RWPE2 (cell line): ENCODE data around the gene NOL4L.

Source experiments
- ATAC-seq: fragments of 200-7000 bp; cut with Tn5 transposase; 3 replicates; pipeline ENCODE4 v1.9.1; 2021; ENCODE audit warnings: low read depth
- DNase-seq: peaks from one replicate; pipeline ENCODE4 v3.0.0-alpha.2; 2020; ENCODE audit warnings: low spot score
- H3K27ac ChIP-seq: fragments of 450-650 bp; 2 replicates; pipeline ENCODE4 v1.5.1; 2017; ENCODE audit warnings: mild to moderate bottlenecking; ENCODE audit not compliant: poor library complexity, severe bottlenecking
- H3K27me3 ChIP-seq: fragments of 250-450 bp; sonication (Bioruptor Pico); 2 replicates; pipeline ENCODE4 v1.5.1; 2021; ENCODE audit warnings: mild to moderate bottlenecking, moderate library complexity; ENCODE audit not compliant: insufficient read depth, poor library complexity, severe bottlenecking
- H3K36me3 ChIP-seq: fragments of 250-450 bp; sonication (Bioruptor Pico); 2 replicates; pipeline ENCODE4 v1.5.1; 2020; ENCODE audit warnings: low read depth, mild to moderate bottlenecking, moderate library complexity
- H3K4me1 ChIP-seq: fragments of 250-450 bp; sonication (Bioruptor Pico); 2 replicates; pipeline ENCODE4 v1.5.1; 2021; ENCODE audit warnings: mild to moderate bottlenecking, moderate library complexity; ENCODE audit not compliant: insufficient read depth, poor library complexity, severe bottlenecking
- H3K4me3 ChIP-seq: fragments of 250-450 bp; sonication (Bioruptor Pico); 2 replicates; pipeline ENCODE4 v1.5.1; 2021; ENCODE audit warnings: mild to moderate bottlenecking, moderate library complexity; ENCODE audit not compliant: severe bottlenecking
- H3K9me3 ChIP-seq: fragments of 250-450 bp; sonication (Bioruptor Pico); 2 replicates; pipeline ENCODE4 v1.5.1; 2021; ENCODE audit warnings: mild to moderate bottlenecking, moderate library complexity; ENCODE audit not compliant: severe bottlenecking
- CTCF ChIP-seq: fragments of 450-650 bp; IDR thresholded peaks from one replicate; pipeline ENCODE4 v1.5.1; 2017; ENCODE audit warnings: mild to moderate bottlenecking, moderate library complexity; ENCODE audit not compliant: poor library complexity, severe bottlenecking

Gene NOL4L

GRCh38 chr20:32566379-32567374 is 18.5 kb downstream of the NOL4L start:
- ATAC-seq, result no peak
- TF ChIP-seq CTCF, result no peak
- no peak for DNase-seq
- Histone ChIP-seq H3K9me3 (no peaks in the 10 kb centered on the region), H3K36me3 (no peaks in the 10 kb centered on the region), H3K4me3 (no peak overlapping the region), H3K27ac (no peak overlapping the region), H3K27me3 (no peaks in the 10 kb centered on the region), H3K4me1 (no peaks in the 10 kb centered on the region)

DNA sequence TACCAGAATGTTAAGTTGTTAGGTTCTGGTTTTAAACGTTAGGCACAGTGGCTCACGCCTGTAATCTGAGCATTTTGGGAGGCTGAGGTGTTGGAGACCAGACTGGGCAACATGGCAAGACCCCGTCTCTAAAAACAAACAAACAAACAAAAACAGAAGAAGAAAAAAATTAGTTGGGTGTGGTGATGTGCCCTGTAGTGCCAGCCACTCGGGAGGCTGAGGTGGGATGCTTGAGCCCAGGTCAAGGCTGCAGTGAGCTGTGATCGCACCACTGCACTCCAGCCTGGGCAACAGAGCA is 19.4 kb downstream of the NOL4L start:
- H3K9me3 ChIP-seq, result no peaks in the 10 kb centered on the region
- H3K36me3 ChIP-seq, result no peaks in the 10 kb centered on the region
- TF ChIP-seq CTCF, result no peak
- ATAC-seq (no peak), DNase-seq (no peak)
- no peaks in the 10 kb centered on the region for H3K4me1 ChIP-seq
- H3K27ac ChIP-seq, result no peak overlapping the region
- H3K4me3 ChIP-seq, result no peak overlapping the region
- no peaks in the 10 kb centered on the region for H3K27me3 ChIP-seq

DNA sequence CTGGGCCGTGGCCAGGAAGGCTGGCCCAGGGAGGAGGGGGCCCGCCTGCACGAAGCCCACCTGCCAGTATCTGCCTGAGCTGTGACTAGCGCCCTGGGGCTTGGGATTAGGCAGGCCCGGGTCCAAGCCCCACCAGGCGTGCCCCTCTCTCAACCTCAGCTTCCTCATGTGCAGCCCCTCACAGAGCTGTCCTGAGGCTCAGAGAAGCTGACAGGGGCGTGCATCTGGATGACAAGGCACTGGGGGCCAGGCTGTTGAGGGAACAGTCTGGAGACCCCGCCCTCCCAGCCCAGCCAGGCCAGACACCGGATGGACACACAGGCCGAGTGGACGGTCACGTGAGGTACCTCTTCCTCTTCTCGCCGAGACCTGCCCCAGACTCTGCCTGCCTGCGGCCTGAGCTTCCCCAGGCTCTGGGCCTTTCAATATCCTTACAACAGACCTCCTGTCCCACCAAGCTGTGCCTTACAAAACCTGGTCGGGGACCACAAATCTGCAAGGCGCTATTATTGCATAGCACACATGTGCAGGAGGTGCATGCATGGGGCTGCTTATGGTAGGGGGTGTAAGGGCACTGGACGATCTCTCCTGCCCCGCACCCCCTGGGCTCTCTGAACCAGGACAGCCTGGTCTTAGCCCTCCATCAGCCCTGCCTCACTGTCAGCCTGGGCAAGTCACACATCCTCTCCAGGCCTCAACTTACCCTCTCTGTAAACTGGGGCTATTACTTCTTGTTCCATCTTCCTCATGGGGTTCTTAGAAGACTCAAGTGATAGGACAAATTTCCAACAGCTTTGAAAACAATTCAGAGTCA is 20.0 kb downstream of the NOL4L start:
- Histone ChIP-seq H3K9me3 (no peaks in the 10 kb centered on the region), H3K4me1 (no peaks in the 10 kb centered on the region), H3K27me3 (no peaks in the 10 kb centered on the region), H3K36me3 (no peaks in the 10 kb centered on the region), H3K4me3 (no peak overlapping the region), H3K27ac (no peak overlapping the region)
- no peak for TF ChIP-seq CTCF
- DNase-seq (peak; percentile 79), ATAC-seq (0 out of 3 replicates have a peak, but pooled peaks have one; percentile 4)

DNA sequence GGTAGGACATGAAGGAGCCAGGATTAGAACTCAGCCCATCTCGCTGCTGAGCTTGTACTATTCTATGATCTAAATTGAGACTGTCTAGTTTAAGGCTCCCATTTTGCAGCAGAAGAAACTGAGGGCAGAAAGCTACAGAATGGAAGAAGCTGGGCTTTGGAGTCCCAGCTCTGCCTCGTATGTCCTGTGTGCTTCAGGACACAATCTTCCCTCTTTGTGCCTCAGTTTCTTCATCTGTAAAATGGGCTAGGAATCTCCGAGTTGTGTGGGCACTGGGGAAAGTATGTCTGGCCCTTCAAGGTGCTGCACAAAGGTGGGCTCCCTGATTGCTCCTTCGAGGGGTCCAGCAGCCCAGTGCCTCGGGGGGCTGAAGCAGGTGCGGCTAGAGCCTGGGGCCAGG is 20.7 kb downstream of the NOL4L start:
- no peaks in the 10 kb centered on the region for H3K36me3 ChIP-seq
- no peak overlapping the region for H3K27ac ChIP-seq
- no peaks in the 10 kb centered on the region for H3K4me1 ChIP-seq

More for the DNA sequence above, 20.7 kb downstream of the NOL4L start:
- Histone ChIP-seq H3K4me3 (no peak overlapping the region), H3K27me3 (no peaks in the 10 kb centered on the region), H3K9me3 (no peaks in the 10 kb centered on the region)
- no peak for TF ChIP-seq CTCF
- ATAC-seq (no peak), DNase-seq (no peak)
